ENCODE measurements around the gene MAPK8. TPM values are rescaled to one million over a fixed set of nuclear protein-coding genes. Genes with fewer than 3 reads are reported as not detected.

The MAPK8 gene
- total RNA-seq, 4 donors from 2014 or later: 35.3 to 61.9 (median 42.5) TPM

DNA sequence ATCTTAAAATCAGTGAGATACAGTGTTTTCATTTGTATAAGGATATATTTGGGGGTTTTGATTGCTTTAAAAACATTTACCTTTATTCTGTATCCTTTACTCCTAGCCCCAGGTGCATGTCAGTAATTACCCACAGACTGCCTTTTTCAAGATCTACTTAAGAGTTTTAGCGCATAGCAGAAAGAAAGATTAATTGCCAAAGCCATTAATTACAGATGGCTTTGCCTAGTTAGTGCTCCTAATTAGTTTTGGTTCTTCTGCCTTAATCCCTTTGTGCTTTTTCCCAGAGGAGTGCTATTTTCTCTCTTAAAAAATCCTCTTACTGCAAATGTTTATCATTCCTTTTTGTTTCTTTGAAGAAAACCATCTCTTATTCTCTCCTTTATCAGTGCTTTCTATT lies 122.8 kb downstream of the MAPK8 start:
- Histone ChIP-seq H3K4me3 (no peak overlapping the region), H3K4me1 (no peaks in the 10 kb centered on the region), H3K9me3 (no peaks in the 10 kb centered on the region), H3K36me3 (peaks cover 47% of the 10 kb centered on the region), H3K27me3 (no peaks in the 10 kb centered on the region), H3K27ac (no peak overlapping the region)
- WGBS: 83% methylated on average over 1 of the region's 1 CpG
- no peak for DNase-seq (ENCODE audit: low spot score in 2 of 2)
- TF ChIP-seq EP300 (IDR thresholded peaks at IDR 0.05) (no peak), POLR2AphosphoS5 (IDR thresholded peaks at IDR 0.05) (no peak), POLR2A (IDR thresholded peaks at IDR 0.05) (no peak)
- TF ChIP-seq, protein P1, sequence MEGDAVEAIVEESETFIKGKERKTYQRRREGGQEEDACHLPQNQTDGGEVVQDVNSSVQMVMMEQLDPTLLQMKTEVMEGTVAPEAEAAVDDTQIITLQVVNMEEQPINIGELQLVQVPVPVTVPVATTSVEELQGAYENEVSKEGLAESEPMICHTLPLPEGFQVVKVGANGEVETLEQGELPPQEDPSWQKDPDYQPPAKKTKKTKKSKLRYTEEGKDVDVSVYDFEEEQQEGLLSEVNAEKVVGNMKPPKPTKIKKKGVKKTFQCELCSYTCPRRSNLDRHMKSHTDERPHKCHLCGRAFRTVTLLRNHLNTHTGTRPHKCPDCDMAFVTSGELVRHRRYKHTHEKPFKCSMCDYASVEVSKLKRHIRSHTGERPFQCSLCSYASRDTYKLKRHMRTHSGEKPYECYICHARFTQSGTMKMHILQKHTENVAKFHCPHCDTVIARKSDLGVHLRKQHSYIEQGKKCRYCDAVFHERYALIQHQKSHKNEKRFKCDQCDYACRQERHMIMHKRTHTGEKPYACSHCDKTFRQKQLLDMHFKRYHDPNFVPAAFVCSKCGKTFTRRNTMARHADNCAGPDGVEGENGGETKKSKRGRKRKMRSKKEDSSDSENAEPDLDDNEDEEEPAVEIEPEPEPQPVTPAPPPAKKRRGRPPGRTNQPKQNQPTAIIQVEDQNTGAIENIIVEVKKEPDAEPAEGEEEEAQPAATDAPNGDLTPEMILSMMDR (IDR thresholded peaks at IDR 0.05): no peak

DNA sequence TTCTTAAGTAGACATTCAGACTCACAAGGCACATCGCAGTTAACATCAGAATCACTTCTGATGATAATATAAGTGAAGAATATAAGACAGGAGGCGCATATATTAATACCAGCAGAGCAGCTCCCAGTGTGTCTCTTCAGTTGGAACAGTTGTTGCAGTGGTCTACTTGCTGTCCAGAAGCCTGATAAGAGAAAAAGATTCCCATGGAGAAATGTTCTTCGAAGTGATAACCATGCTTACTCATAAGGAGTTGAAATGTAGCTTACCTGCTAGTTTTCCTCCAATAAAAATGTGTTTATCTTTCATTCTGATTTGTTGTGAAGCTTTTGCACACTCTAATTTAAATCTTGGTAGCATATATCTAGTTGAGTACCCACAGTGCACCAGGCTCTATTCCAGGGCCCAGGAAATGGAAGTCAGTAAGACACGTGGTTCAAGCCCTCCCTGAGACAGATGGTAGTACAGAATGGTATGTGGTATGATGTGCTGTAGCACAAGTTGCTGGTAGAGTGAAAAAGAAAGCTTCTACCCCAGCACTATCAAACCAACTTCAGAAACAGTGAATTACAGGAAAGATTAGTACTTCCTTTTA lies 124.0 kb downstream of the MAPK8 start:
- H3K4me3 ChIP-seq: no peak overlapping the region
- H3K36me3 ChIP-seq: peaks cover 51% of the 10 kb centered on the region
- H3K27me3 ChIP-seq: no peaks in the 10 kb centered on the region
- H3K27ac ChIP-seq: no peak overlapping the region
- no peaks in the 10 kb centered on the region for H3K9me3 ChIP-seq
- no peak for DNase-seq (ENCODE audit: low spot score in 2 of 2)
- no peak for TF ChIP-seq POLR2A (IDR thresholded peaks at IDR 0.05)
- TF ChIP-seq, protein P1 (IDR thresholded peaks at IDR 0.05): no peak
- TF ChIP-seq EP300 (IDR thresholded peaks at IDR 0.05): no peak
- TF ChIP-seq POLR2AphosphoS5 (IDR thresholded peaks at IDR 0.05): no peak
- 83% methylated on average over 4 of the region's 4 CpGs for WGBS
- no peaks in the 10 kb centered on the region for H3K4me1 ChIP-seq

DNA sequence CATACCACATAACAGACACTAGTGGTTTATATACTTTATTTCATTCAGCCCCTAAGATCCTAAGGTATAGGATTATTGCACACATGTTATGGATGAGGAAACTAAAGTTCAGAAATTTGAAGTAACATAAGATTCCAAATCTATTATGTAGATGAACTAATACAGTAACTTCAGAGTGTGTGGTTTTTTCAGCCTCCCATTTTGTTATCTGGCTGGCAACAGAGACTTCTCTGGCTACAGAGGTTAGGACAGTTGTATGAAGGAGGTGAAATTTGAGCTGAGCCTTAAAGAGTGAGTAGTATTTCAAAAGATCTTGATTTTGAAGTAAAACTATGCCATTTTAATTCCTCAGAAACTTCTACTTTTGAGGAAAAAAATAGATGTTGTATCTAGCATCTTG lies 125.4 kb downstream of the MAPK8 start:
- no peak overlapping the region for H3K4me3 ChIP-seq
- H3K27me3 ChIP-seq: no peaks in the 10 kb centered on the region
- TF ChIP-seq POLR2A (IDR thresholded peaks at IDR 0.05) (no peak), POLR2AphosphoS5 (IDR thresholded peaks at IDR 0.05) (no peak), EP300 (IDR thresholded peaks at IDR 0.05) (no peak)
- TF ChIP-seq, protein P1 (IDR thresholded peaks at IDR 0.05): no peak
- peaks cover 53% of the 10 kb centered on the region for H3K36me3 ChIP-seq
- DNase-seq (ENCODE audit: low spot score in 2 of 2): no peak
- no peaks in the 10 kb centered on the region for H3K4me1 ChIP-seq
- H3K27ac ChIP-seq: no peak overlapping the region
- no peaks in the 10 kb centered on the region for H3K9me3 ChIP-seq

GRCh38 chr10:48437546-48437945 lies 131.1 kb downstream of the MAPK8 start:
- no peak for DNase-seq (ENCODE audit: low spot score in 2 of 2)
- H3K27me3 ChIP-seq: no peaks in the 10 kb centered on the region
- no peaks in the 10 kb centered on the region for H3K9me3 ChIP-seq
- H3K4me1 ChIP-seq: no peaks in the 10 kb centered on the region
- H3K27ac ChIP-seq: no peak overlapping the region
- TF ChIP-seq EP300 (IDR thresholded peaks at IDR 0.05) (no peak), POLR2AphosphoS5 (IDR thresholded peaks at IDR 0.05) (no peak), POLR2A (IDR thresholded peaks at IDR 0.05) (no peak)
- TF ChIP-seq, protein P1 (IDR thresholded peaks at IDR 0.05): no peak
- H3K4me3 ChIP-seq: no peak overlapping the region
- H3K36me3 ChIP-seq: peaks cover 35% of the 10 kb centered on the region
- WGBS: 94% methylated on average over 3 of the region's 3 CpGs

DNA sequence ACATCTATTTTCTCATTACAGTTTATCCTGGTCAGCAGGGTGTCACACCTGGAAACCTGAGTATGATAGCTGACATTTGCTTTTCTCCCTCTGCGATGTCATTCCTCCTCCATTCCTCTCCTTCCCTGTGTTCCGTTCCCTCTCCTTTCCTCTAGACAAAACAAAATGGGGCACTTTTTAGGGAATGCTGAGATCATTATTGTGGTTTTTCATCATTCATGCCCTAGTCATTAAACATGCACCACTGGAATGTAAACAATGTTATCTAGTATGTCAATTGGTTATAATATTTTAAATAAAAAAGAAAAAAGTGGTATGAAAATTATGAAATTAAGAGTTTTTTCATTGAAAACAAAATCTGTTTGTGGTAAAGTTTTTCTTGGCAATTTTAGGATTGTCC lies 132.6 kb downstream of the MAPK8 start:
- no peak for DNase-seq (ENCODE audit: low spot score in 2 of 2)
- H3K9me3 ChIP-seq: no peaks in the 10 kb centered on the region
- H3K4me1 ChIP-seq: no peaks in the 10 kb centered on the region
- peaks cover 29% of the 10 kb centered on the region for H3K36me3 ChIP-seq
- H3K27me3 ChIP-seq: no peaks in the 10 kb centered on the region
- no peak overlapping the region for H3K27ac ChIP-seq
- 96% methylated on average over 2 of the region's 2 CpGs for WGBS
- H3K4me3 ChIP-seq: no peak overlapping the region
- TF ChIP-seq POLR2A (IDR thresholded peaks at IDR 0.05) (no peak), EP300 (IDR thresholded peaks at IDR 0.05) (no peak), POLR2AphosphoS5 (IDR thresholded peaks at IDR 0.05) (no peak)
- TF ChIP-seq, protein P1 (IDR thresholded peaks at IDR 0.05): no peak

Data from suprapubic skin (tissue), 4 donors.